ENCODE data around the gene SCNN1G. TPM values are rescaled to one million over a fixed set of nuclear protein-coding genes. Genes with fewer than 3 reads are reported as not detected.

Gene SCNN1G
- total RNA-seq (ENCODE audit: low replicate concordance), result not detected in 2 replicates

DNA sequence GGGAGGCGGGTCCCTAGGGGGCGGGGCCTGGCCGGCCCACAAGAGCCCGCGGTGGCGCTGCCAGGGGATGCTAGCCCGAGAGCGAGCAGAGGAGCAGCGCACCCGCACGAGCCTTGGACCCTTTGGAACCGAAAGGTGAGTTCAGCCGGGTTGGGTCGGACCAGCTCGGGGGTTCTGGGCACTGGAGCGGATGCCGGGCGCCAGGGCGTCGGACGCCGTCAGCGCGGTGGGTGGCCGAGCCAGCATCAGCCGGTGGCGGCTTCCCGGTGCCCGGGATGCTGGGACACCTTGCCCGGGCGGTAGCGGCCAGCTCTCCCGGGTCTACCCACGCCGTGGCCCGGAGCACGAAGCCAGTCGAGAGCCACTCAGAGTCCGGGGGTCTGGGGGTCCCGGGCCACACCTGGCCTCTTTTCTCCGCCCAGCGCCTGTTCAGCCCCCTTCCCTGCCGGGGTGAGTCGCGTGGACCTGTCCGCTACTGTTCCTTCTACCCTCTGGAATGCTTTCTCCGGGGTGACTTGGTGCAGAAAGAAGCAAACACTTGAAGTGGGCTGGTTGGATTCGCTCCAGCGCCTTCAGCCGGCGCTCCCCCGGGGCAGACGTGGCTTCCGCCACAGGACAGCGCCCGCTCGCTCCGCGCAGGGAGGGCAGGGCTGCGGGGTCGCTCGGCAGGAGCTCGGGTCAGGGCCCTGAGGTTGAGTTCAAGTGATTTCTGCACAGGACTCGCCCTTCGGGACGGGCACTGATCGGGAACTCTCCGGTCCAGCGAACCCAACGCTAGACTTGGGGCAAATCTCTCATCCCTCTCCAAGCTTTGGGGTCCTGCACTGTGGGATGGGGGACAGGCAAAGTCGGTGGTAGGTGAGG lies at the start of gene SCNN1G:
SCNN1G (plus strand) TSS at position 67 of the 864 bp plus-strand sequence. CDS start 3,527 bp downstream, outside the sequence.
- no peaks in the 10 kb centered on the region for H3F3A ChIP-seq (ENCODE audit: low read depth)
- no peaks in the 10 kb centered on the region for H3K9me3 Mint-ChIP-seq
- peak within 1 kb of the TSS; percentile 36 for H2AFZ ChIP-seq (replicated peaks)
- H3K4me1 Mint-ChIP-seq, result peaks cover 4% of the 10 kb centered on the region
- no peak within 1 kb of the TSS for H3K27ac Mint-ChIP-seq
- TF ChIP-seq EZH2 (IDR thresholded peaks at IDR 0.05) (peak; percentile 65), EZH2phosphoT487 (IDR thresholded peaks at IDR 0.05) (peak; percentile 66)
- TF ChIP-seq, protein P1, sequence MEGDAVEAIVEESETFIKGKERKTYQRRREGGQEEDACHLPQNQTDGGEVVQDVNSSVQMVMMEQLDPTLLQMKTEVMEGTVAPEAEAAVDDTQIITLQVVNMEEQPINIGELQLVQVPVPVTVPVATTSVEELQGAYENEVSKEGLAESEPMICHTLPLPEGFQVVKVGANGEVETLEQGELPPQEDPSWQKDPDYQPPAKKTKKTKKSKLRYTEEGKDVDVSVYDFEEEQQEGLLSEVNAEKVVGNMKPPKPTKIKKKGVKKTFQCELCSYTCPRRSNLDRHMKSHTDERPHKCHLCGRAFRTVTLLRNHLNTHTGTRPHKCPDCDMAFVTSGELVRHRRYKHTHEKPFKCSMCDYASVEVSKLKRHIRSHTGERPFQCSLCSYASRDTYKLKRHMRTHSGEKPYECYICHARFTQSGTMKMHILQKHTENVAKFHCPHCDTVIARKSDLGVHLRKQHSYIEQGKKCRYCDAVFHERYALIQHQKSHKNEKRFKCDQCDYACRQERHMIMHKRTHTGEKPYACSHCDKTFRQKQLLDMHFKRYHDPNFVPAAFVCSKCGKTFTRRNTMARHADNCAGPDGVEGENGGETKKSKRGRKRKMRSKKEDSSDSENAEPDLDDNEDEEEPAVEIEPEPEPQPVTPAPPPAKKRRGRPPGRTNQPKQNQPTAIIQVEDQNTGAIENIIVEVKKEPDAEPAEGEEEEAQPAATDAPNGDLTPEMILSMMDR (IDR thresholded peaks at IDR 0.05), result peak; percentile 22
- peak; percentile 55 for DNase-seq (ENCODE audit: low spot score)
- no peaks in the 10 kb centered on the region for H3K9me3 ChIP-seq (ENCODE audit: low read depth)
- H3K36me3 ChIP-seq, result no peaks in the 10 kb centered on the region
- H4K20me1 ChIP-seq (ENCODE audit: low read depth), result peaks cover 10% of the 10 kb centered on the region
- peak within 1 kb of the TSS; percentile 43 for H3K4me3 ChIP-seq
- H3K4me1 ChIP-seq, result no peaks in the 10 kb centered on the region
- H3K4me2 ChIP-seq, result peak within 1 kb of the TSS; percentile 84
- no peaks in the 10 kb centered on the region for H3K79me2 ChIP-seq (ENCODE audit: low read depth)
- H3K27me3 Mint-ChIP-seq (ENCODE audit: insufficient read depth, low read depth), result peaks cover 35% of the 10 kb centered on the region
- peak within 1 kb of the TSS; percentile 77 for H3K4me3 Mint-ChIP-seq
- peaks cover 54% of the 10 kb centered on the region for H3K27me3 ChIP-seq
- no peaks in the 10 kb centered on the region for H3K36me3 Mint-ChIP-seq
- no peak within 1 kb of the TSS for H3K9ac ChIP-seq
- H3K27ac ChIP-seq, result no peak within 1 kb of the TSS

- H3K4me1 Mint-ChIP-seq, result peaks cover 9% of the 10 kb centered on the region
- no peaks in the 10 kb centered on the region for H3K27me3 ChIP-seq
- peaks cover 15% of the 10 kb centered on the region for H3K4me1 ChIP-seq
- TF ChIP-seq, protein P1 (IDR thresholded peaks at IDR 0.05), result no peak
- TF ChIP-seq EZH2 (IDR thresholded peaks at IDR 0.05) (no peak), EZH2phosphoT487 (IDR thresholded peaks at IDR 0.05) (no peak)
- H3K79me2 ChIP-seq (ENCODE audit: low read depth), result peaks cover 97% of the 10 kb centered on the region
- H3K9me3 Mint-ChIP-seq, result peaks cover 19% of the 10 kb centered on the region
- no peak overlapping the region for H3K4me3 ChIP-seq
- no peak overlapping the region for H3K4me3 Mint-ChIP-seq
- H3K36me3 ChIP-seq, result no peaks in the 10 kb centered on the region
- peaks cover 31% of the 10 kb centered on the region for H4K20me1 ChIP-seq (ENCODE audit: low read depth)
- peaks cover 3% of the 10 kb centered on the region for H3K36me3 Mint-ChIP-seq
- no peak overlapping the region for H2AFZ ChIP-seq (replicated peaks)
- H3K4me2 ChIP-seq, result no peak overlapping the region
- no peak overlapping the region for H3K27ac ChIP-seq
- H3K9me3 ChIP-seq (ENCODE audit: low read depth), result peaks cover 7% of the 10 kb centered on the region
- DNase-seq (ENCODE audit: low spot score), result no peak
- no peak overlapping the region for H3K27ac Mint-ChIP-seq
- H3K27me3 Mint-ChIP-seq (ENCODE audit: insufficient read depth, low read depth), result no peaks in the 10 kb centered on the region
- H3F3A ChIP-seq (ENCODE audit: low read depth), result peaks cover 7% of the 10 kb centered on the region
- H3K9ac ChIP-seq, result no peak overlapping the region
Observed at GRCh38 chr16:23132775-23133463, 49.6 kb upstream of the SCNN1G start.

DNA sequence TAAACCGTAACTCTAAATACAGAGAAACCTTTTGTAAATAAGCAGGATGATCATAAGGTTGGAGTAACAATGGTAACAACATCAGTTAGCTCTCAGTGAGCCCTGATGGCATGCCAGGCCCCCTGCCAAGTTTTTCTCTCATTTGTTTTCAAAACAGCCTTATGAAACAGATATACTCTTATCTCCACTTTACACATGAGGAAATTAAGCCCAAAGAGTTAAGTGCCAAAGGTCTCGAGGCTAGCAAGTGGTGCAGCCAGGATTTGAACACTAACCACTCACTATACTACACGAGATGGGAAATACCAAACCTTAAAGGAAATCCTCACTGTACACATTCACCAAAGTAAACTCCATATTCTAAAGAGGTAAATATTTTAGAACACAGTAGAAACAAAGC lies 48.3 kb upstream of the SCNN1G start:
- peaks cover 24% of the 10 kb centered on the region for H4K20me1 ChIP-seq (ENCODE audit: low read depth)
- Mint-ChIP-seq H3K4me1 (peaks cover 9% of the 10 kb centered on the region), H3K36me3 (peaks cover 6% of the 10 kb centered on the region), H3K27ac (no peak overlapping the region), H3K9me3 (peaks cover 27% of the 10 kb centered on the region), H3K4me3 (no peak overlapping the region), H3K27me3 (ENCODE audit: insufficient read depth, low read depth) (no peaks in the 10 kb centered on the region)
- H3K27me3 ChIP-seq, result no peaks in the 10 kb centered on the region
- H3K4me2 ChIP-seq, result no peak overlapping the region
- peaks cover 7% of the 10 kb centered on the region for H3F3A ChIP-seq (ENCODE audit: low read depth)
- TF ChIP-seq, protein P1 (IDR thresholded peaks at IDR 0.05), result no peak
- TF ChIP-seq EZH2phosphoT487 (IDR thresholded peaks at IDR 0.05) (no peak), EZH2 (IDR thresholded peaks at IDR 0.05) (no peak)
- no peak for DNase-seq (ENCODE audit: low spot score)
- H3K36me3 ChIP-seq, result no peaks in the 10 kb centered on the region
- no peak overlapping the region for H3K4me3 ChIP-seq
- no peak overlapping the region for H2AFZ ChIP-seq (replicated peaks)
- H3K79me2 ChIP-seq (ENCODE audit: low read depth), result peaks cover 97% of the 10 kb centered on the region
- peaks cover 7% of the 10 kb centered on the region for H3K9me3 ChIP-seq (ENCODE audit: low read depth)
- H3K27ac ChIP-seq, result no peak overlapping the region
- peaks cover 15% of the 10 kb centered on the region for H3K4me1 ChIP-seq
- H3K9ac ChIP-seq, result no peak overlapping the region

Measured in neural progenitor cell (in vitro differentiated cells).